ENCODE data around the gene BBS2. TPM values are rescaled to one million over a fixed set of nuclear protein-coding genes. Genes with fewer than 3 reads are reported as not detected.
"Not testable (repeated sequence)": the region's sequence is repeated elsewhere in the genome, so short reads cannot be mapped to it uniquely, and the experiment has no call there.

BBS2 gene
- total RNA-seq, 4 donors from 2014 or later = 29.4 to 51.2 (median 45.5) TPM

DNA sequence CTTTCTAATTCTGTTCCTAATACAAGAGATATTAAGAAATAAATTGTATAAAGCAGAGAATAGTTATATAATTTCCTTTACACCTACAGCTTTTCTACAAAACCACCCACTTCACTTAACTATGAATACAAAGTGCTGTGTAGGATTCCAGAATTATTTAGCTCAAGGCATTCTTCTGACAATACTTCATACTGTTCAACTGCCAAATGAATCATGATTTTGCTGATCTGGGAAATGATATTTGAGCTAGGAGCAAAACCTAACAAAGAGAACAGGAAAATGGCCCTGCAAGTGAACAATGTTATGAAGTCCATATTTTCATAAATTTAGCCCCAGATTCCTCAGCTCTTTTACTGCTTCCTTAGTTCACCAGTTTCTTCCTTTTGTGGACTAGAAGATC is 12.9 kb downstream of the BBS2 start:
- Histone ChIP-seq H3K27ac (no peak overlapping the region), H3K36me3 (peaks cover 0 to 94% of the 10 kb centered on the region in 2 donors)
- no peak for ATAC-seq

DNA sequence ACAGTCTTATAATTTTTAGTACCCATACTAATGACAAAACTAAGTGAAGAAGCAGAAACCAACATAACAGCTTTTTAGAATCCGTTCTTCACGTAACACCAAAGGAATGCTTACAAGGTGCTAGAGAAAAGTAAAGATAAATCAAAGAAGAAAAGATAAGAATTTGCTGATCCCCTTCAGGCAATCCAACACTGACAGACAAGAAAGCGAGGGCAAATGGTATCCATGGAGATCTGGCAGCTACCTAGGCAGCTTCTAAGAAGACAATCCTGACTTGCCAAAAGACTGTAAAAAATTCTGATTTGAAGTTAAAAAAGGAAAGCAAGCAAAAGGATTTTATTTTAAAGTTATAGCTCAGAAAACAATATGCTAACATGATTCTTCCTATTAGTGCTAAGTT is 14.6 kb downstream of the BBS2 start:
- Histone ChIP-seq H3K4me1 (no peaks in the 10 kb centered on the region), H3K9me3 (no peaks in the 10 kb centered on the region), H3K27me3 (no peaks in the 10 kb centered on the region), H3K36me3 (peaks cover 0 to 100% of the 10 kb centered on the region in 2 donors), H3K4me3 (no peak overlapping the region), H3K27ac (no peak overlapping the region)
- ATAC-seq = no peak
- TF ChIP-seq POLR2A (IDR thresholded peaks at IDR 0.05) (no peak), EP300 (IDR thresholded peaks at IDR 0.05) (no peak), POLR2AphosphoS5 (IDR thresholded peaks at IDR 0.05) (no peak)
- TF ChIP-seq, protein P1, sequence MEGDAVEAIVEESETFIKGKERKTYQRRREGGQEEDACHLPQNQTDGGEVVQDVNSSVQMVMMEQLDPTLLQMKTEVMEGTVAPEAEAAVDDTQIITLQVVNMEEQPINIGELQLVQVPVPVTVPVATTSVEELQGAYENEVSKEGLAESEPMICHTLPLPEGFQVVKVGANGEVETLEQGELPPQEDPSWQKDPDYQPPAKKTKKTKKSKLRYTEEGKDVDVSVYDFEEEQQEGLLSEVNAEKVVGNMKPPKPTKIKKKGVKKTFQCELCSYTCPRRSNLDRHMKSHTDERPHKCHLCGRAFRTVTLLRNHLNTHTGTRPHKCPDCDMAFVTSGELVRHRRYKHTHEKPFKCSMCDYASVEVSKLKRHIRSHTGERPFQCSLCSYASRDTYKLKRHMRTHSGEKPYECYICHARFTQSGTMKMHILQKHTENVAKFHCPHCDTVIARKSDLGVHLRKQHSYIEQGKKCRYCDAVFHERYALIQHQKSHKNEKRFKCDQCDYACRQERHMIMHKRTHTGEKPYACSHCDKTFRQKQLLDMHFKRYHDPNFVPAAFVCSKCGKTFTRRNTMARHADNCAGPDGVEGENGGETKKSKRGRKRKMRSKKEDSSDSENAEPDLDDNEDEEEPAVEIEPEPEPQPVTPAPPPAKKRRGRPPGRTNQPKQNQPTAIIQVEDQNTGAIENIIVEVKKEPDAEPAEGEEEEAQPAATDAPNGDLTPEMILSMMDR (IDR thresholded peaks at IDR 0.05) = no peak
- WGBS, 2 donors (ENCODE audit: low coverage in 1 of 2) = 72 to 78% methylated on average over 3 of the region's 3 CpGs

More for the DNA sequence above, 12.9 kb downstream of the BBS2 start:
- Histone ChIP-seq H3K27me3 (no peaks in the 10 kb centered on the region), H3K9me3 (no peaks in the 10 kb centered on the region), H3K4me3 (no peak overlapping the region), H3K4me1 (no peaks in the 10 kb centered on the region)
- TF ChIP-seq POLR2AphosphoS5 (IDR thresholded peaks at IDR 0.05) (no peak), EP300 (IDR thresholded peaks at IDR 0.05) (no peak), POLR2A (IDR thresholded peaks at IDR 0.05) (no peak)
- TF ChIP-seq, protein P1 (IDR thresholded peaks at IDR 0.05) = no peak

DNA sequence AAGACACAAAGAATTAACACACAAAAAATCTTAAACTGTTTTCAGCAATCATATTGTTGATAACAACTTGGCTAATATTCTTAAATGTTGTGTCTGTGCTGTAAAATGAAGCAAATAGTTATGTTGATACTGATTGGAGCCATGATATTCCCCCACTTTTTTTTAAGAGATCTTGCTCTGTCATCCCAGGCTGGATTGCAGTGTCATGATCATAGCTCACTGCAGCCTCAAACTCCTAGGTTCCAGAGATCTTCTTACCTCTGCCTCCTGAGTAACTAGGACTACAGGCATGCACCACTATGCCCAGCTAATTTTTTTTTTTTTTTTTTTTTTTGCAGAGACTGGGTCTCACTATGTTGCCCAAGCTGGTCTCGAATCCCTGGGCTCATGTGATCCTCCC is 26.0 kb downstream of the BBS2 start:
- no peak overlapping the region for H3K4me3 ChIP-seq
- 80 to 100% methylated on average over 1 of the region's 1 CpG for WGBS, 2 donors (ENCODE audit: low coverage in 1 of 2)
- no peaks in the 10 kb centered on the region for H3K9me3 ChIP-seq
- H3K36me3 ChIP-seq = peaks cover 3 to 86% of the 10 kb centered on the region in 2 donors
- H3K27me3 ChIP-seq = no peaks in the 10 kb centered on the region
- H3K27ac ChIP-seq = no peak overlapping the region
- no peak for ATAC-seq
- H3K4me1 ChIP-seq = no peaks in the 10 kb centered on the region
- TF ChIP-seq POLR2A (IDR thresholded peaks at IDR 0.05) (no peak), POLR2AphosphoS5 (IDR thresholded peaks at IDR 0.05) (no peak), EP300 (IDR thresholded peaks at IDR 0.05) (no peak)
- TF ChIP-seq, protein P1 (IDR thresholded peaks at IDR 0.05) = no peak

DNA sequence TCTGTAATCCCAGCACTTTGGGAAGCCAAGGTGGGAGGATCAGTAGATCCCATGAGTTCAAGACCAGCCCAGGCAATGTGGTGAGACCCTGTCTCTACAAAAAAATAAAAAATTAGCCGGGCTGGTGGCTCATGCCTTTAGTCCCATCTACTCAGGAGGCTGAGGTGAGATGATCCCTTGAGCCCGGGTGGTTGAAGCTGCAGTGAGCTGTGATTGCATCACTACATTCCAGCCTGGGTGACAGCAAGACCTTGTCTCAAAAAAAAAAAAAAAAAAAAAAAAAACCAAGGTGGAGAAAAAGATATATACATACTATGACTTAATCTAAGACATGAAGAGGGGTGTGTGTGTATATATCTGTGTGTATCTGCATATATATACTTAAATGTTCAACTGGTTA is 26.7 kb downstream of the BBS2 start:
- no peak for ATAC-seq
- peaks cover 2 to 81% of the 10 kb centered on the region in 2 donors for H3K36me3 ChIP-seq
- no peaks in the 10 kb centered on the region for H3K4me1 ChIP-seq
- WGBS, 2 donors (ENCODE audit: low coverage in 1 of 2) = 67 to 100% methylated on average over 1 to 2 of the region's 2 CpGs
- H3K27me3 ChIP-seq = no peaks in the 10 kb centered on the region
- no peak overlapping the region for H3K27ac ChIP-seq
- H3K4me3 ChIP-seq = no peak overlapping the region
- H3K9me3 ChIP-seq = no peaks in the 10 kb centered on the region
- TF ChIP-seq POLR2AphosphoS5 (IDR thresholded peaks at IDR 0.05) (no peak), POLR2A (IDR thresholded peaks at IDR 0.05) (no peak), EP300 (IDR thresholded peaks at IDR 0.05) (no peak)
- TF ChIP-seq, protein P1 (IDR thresholded peaks at IDR 0.05) = no peak

DNA sequence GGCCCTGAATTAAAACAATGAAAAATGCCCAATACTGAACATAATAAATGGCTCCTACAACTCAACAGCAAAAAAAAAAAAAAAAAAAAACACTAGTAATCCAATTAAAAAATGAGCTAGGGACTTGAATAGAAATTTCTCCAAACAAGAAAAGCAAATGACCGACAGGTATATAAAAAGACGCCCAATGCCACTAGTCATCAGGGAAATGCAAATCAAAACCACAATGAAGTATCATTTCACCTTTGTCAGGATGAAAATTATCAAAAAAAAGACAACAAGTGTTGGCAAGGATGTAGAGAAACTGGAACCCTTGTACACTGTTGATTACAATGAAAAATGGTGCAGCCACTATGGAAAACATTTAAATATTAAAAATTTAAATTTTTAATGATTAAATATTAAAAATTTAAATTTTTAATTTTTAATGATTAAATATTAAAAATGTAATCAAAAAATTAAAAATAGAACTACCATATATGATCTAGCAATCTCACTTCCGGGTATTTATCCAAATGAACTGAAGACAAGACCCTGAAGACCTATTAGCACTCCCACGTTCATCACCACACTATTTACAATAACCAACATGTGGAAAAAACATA is 28.1 kb downstream of the BBS2 start:
- TF ChIP-seq POLR2AphosphoS5 (IDR thresholded peaks at IDR 0.05) = no peak
- TF ChIP-seq, protein P1 (IDR thresholded peaks at IDR 0.05) = no peak
- no peak for TF ChIP-seq POLR2A (IDR thresholded peaks at IDR 0.05)
- no peak for TF ChIP-seq EP300 (IDR thresholded peaks at IDR 0.05)
- no peaks in the 10 kb centered on the region for H3K4me1 ChIP-seq
- no peak for ATAC-seq
- H3K27me3 ChIP-seq = no peaks in the 10 kb centered on the region
- H3K4me3 ChIP-seq = no peak overlapping the region
- H3K9me3 ChIP-seq = no peaks in the 10 kb centered on the region
- no peak overlapping the region for H3K27ac ChIP-seq
- peaks cover 0 to 67% of the 10 kb centered on the region in 2 donors for H3K36me3 ChIP-seq
- 90 to 94% methylated on average over 4 of the region's 4 CpGs for WGBS, 2 donors (ENCODE audit: low coverage in 1 of 2)

DNA sequence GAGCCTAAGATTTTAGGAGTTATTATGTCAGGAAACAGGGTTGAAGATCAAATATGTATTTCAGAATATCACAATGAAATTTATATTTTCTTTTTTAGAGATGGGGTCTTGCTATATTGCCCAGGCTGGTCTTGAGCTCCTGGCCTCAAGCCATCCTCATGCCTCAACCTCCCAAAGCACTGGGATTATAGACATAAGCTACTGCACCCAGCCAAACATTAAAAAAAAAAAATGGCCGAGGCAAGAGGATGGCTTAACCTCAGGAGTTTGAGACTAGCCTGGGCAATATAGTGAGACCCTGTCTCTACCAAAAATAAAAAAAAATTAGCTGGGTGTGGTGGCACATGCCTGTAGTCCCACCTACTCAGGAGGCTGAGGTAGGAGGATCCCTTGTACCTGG is 31.0 kb downstream of the BBS2 start:
- 100% methylated on average over 1 of the region's 1 CpG for WGBS, 2 donors (ENCODE audit: low coverage in 1 of 2)
- peaks cover 0 to 63% of the 10 kb centered on the region in 2 donors for H3K36me3 ChIP-seq
- not testable (repeated sequence) for H3K27ac ChIP-seq, H3K9me3 ChIP-seq, ATAC-seq, H3K4me3 ChIP-seq, H3K27me3 ChIP-seq, H3K4me1 ChIP-seq
